GM18858 (cell line): ENCODE measurements around the gene GPRC5D.

Source experiments
- ATAC-seq: cut with Tn5 transposase; IDR thresholded peaks from one replicate; pipeline ENCODE4 v1.9.1; 2021; ENCODE audit not compliant: unreplicated experiment

GPRC5D gene

GRCh38 chr12:12938541-12938940 lies 13.4 kb downstream of the GPRC5D start:
- no peak for ATAC-seq

GRCh38 chr12:12936983-12937491 lies 14.9 kb downstream of the GPRC5D start:
- no peak for ATAC-seq

- ATAC-seq: no peak
Observed at GRCh38 chr12:12934556-12934955, 17.4 kb downstream of the GPRC5D start.

GRCh38 chr12:12933742-12934141 lies 18.2 kb downstream of the GPRC5D start:
- ATAC-seq: no peak

GRCh38 chr12:12930633-12931219 lies 21.2 kb downstream of the GPRC5D start:
- ATAC-seq: no peak

DNA sequence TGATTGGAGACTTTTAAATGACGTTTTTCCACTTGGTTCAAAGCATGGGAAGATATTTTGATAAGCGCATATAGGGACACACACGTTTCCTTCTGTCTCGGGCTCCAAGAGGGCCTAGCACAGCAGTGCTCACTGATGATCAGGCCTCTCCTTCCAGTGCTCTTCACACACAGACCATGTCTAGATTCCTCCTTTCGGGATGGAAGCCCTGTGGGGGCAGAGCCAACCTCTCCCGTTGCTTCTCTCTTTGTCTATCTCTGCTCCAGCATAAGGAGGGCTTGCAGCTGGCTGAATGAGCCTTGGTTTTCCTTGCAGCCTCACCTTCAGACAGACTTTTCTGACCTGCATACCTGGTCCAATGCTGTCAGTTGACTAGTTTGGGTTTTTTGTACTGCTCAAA lies 22.3 kb downstream of the GPRC5D start:
- no peak for ATAC-seq

- ATAC-seq: no peak
Observed at GRCh38 chr12:12927211-12928079, 24.5 kb downstream of the GPRC5D start.

DNA sequence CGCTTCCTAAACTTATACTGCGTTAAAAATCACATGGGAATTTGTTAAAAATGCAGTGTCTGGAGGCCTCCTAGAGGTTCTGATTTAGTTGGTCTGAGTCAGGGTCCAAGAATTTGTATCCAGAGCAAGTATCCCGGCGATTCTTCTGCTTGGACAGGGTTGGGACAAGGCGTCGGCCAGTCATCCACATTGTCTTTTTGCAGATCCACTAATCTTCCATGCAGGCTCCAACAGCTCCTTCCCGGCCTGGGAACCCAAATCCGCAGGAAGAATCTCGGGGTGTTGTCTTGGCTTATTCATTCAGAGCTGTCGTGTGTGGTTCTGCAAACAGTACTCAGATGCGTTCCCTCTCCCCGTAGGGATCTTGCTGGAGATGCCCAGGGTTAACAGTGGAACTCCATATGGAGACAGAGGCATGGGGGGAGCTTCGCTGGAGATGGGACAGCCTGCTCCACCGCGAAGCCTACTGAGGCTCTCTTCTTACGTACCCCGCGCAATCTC lies 25.3 kb downstream of the GPRC5D start:
- ATAC-seq: no peak

DNA sequence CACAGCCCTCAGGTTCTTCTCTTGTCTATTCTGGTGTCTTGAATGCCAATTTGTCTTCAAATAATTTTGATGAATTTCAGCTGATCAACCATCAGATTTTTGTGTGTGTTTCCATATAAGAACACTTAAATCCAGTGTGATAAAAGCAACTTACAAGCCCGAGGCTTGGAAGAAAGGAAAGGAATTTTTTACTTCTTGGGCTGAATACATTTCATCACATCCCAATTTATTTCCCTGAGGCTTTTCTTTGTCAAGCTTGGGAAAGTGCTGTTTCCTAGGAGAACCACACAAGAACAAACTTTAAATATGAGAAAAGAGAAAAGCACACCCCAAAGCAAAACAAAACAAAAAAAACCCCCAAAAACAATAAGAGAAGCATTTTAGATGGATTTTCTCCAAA lies 26.6 kb downstream of the GPRC5D start:
- no peak for ATAC-seq

DNA sequence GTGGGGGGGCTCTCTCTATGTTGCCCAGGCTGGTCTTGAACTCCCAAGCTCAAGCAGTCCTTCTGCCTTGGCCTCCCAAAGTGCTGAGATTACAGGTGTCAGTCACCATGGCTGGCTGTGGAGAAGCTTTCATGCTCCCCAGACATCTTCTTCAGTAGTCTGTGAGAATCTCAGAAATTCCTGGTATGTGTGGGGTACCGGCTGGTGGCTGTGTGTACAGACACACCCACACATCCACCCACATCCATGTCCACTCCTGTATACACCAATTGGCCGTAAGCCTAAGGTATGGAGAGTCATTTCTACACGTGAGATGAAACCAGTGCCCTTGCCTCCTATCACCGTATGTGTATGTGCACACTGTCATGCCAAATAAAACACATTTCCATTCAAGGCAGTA lies 27.8 kb downstream of the GPRC5D start:
- ATAC-seq: no peak

DNA sequence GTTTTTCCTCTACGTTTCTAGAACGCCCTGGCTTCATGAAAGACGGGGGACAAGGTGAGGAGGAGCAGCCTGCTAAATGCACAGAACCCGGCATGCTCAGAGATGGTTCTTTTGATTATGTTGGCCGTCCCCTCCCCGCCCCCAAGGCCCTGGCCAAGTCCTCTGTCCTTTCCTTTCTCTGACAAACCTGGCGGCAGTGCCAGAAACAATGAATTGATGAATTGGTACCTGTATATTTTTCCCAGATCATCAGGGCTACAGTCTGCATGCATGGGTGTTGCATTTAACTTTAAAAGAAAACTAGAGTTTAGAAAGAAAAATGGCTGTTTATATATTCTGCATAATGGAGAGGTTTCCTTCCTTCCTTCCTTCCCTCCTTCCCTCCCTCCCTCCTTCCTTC lies 29.0 kb downstream of the GPRC5D start:
- no peak for ATAC-seq

DNA sequence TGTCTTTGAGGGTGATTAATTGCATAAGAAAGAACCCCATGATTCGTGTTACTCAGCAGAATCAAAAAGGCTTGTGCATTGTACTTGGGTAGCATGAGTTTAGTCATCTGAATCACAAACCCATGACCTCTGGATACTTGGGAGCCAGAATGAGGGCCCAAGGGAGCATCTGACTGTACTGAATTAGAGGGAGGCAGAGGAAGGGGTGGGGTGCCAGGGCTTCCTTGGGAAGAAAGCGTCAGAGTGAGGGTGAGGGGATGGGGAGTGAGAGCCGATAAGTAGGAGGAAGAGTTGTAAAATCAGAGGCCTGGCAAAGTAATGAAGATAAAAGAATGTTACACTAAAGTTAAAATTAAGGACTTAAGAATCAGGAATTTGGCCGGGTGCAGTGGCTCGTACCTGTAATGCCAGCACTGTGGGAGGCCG lies 29.8 kb downstream of the GPRC5D start:
- ATAC-seq: no peak

GRCh38 chr12:12919666-12920435 lies 32.1 kb downstream of the GPRC5D start:
- ATAC-seq: no peak

GRCh38 chr12:12918781-12919389 lies 33.1 kb downstream of the GPRC5D start:
- ATAC-seq: no peak

DNA sequence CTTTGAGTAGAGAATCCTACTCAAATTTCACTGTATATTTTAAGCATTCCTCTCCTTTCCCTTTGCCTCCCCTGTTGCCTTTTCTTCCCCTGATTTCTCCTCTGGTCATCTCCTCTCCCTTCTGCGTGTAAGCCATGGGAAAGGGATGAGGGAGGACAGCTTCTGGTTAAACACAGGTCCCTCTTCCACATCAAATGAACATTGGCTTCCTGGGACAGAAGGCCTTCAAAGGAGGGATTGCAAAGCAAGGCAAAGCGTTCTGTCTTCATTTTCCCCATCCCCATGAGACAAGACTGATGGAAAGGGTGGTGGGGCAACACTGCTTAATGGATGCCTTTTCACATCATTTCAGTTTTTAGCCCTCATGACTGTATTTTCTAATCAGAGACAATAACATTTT lies 34.5 kb downstream of the GPRC5D start:
- no peak for ATAC-seq

DNA sequence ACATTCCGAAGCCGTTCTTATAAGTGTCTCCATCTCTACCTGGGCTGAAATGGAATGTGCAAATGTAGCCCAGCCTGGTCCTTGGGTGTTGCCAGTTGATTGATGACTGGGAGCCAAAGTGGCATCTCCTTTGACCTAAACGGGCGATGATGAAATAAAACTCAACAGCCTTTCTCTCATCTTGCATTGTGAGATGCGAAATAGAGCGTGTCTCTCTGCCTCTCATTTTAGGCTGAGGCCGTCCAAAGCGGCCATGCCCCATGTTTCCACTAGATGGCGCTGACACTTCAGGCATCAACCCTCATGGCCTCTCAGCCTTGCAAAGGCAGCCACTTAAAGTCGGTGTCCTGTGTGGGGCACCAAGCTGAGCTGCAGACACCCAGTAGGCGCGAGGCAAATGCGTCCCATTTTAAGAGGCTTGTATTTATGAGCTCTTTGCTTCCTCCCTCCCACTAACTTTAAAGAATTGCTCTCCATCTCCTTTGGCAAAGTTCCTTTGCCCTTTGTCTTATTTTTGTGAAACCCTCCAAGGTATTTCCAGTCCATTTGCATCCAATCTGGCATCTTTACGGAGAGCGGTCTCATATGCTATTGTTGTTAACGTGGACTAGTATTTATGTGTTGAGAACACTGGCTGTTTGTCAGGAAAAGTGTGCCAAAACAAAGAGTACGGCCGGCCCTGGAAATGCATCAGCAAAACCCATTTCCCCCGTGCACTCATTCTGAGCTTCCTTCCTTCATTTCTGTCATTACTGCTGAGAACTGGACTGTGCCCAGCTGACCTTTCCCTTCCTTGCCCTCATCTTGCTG lies 35.6 kb downstream of the GPRC5D start:
- ATAC-seq: peak; percentile 86

DNA sequence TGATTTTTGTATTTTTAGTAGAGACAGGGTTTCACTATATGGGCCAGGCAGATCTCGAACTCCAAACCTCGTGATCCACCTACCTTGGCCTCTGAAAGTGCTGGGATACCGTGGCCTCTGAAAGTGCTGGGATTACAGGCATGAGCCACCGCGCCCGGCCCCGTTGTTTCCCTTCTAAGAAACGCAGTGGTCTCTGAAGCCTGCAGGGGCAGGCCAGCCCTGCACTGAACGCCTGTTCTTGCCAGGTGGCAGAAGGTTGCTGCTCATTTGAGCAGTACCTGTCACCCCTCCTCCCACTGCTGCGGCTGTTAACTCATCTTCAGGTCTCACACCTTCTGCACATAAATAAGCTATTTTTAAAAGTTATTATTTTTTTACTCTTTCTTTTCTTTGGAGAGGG lies 36.3 kb downstream of the GPRC5D start:
- ATAC-seq: no peak

DNA sequence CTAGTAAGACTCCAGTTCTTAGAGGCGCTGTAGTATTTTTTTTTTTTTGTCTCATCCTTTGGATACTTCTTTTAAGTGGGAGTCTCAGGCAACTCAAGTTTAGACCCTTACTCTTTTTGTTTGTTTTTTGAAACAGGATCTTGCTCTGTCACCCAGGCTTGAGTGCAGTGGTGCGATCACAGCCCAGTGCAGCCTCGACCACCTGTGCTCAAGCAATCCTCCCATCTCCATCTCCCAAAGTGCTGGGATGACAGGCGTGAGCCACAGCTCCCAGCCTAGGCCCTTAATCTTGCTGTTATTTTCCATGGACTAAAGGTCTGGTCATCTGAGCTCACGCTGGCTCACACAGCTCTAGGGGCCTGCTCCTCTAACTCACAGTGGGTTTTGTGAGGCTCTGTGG lies 39.3 kb downstream of the GPRC5D start:
- ATAC-seq: no peak

DNA sequence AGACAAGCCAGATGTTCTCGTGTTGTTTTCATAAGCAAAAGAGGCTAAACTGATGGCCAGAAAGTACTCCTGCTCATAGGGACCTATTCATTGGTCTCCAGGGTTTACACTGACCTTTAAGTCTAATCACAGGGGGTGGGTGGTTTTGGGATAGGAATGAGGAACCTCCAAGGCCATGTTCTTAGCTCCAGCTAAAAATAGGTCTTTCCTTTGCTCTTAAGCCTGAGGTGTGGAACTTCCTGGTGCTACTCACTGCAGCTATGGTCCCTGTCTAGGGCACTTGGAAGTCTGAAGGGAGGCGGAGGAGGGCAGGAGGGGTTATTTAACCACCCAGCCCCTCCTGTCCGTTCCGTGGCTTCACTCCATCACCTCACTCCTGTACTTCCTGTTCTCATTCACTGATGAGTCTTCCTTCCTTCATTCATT lies 42.0 kb downstream of the GPRC5D start:
- ATAC-seq: no peak
